Smooth muscle cell (in vitro differentiated cells): ENCODE measurements around the gene RD3L. TPM values are rescaled to one million over a fixed set of nuclear protein-coding genes. Genes with fewer than 3 reads are reported as not detected.
"Not testable (repeated sequence)": the region's sequence is repeated elsewhere in the genome, so short reads cannot be mapped to it uniquely, and the experiment has no call there.

Source experiments
- DNase-seq: peaks from one replicate; lab custom pipeline; 2025; ENCODE audit not compliant: unreplicated experiment; lab: John Stamatoyannopoulos, UW
- H2AFZ ChIP-seq: fragments of 200-600 bp; sonication (generic); 2 replicates; pipeline ENCODE4 v1.6.0; 2016; ENCODE audit warnings: antibody characterized with exemption, low read depth, mild to moderate bottlenecking
- H3F3A ChIP-seq: fragments of 200-600 bp; sonication (generic); 2 replicates; pipeline ENCODE4 v1.6.0; 2017; ENCODE audit warnings: antibody characterized with exemption, low read depth
- H3K27ac ChIP-seq: fragments of 200-600 bp; sonication (generic); 2 replicates; pipeline ENCODE4 v1.5.1; 2016; ENCODE audit warnings: low read depth, mild to moderate bottlenecking
- H3K27me3 ChIP-seq: fragments of 200-600 bp; sonication (generic); 2 replicates; pipeline ENCODE4 v1.6.1; 2016; ENCODE audit warnings: low read depth, mild to moderate bottlenecking
- H3K36me3 ChIP-seq: fragments of 200-600 bp; sonication (generic); 2 replicates; pipeline ENCODE4 v1.5.1; 2016; ENCODE audit warnings: low read depth
- H3K4me1 ChIP-seq: fragments of 200-600 bp; sonication (generic); 2 replicates; pipeline ENCODE4 v1.5.1; 2016; ENCODE audit warnings: low read depth
- H3K4me2 ChIP-seq: fragments of 200-600 bp; sonication (generic); 2 replicates; pipeline ENCODE4 v1.6.0; 2016; ENCODE audit warnings: mild to moderate bottlenecking
- H3K4me3 ChIP-seq: fragments of 200-600 bp; sonication (generic); 2 replicates; pipeline ENCODE4 v1.5.1; 2016; ENCODE audit warnings: mild to moderate bottlenecking
- H3K79me2 ChIP-seq: fragments of 200-600 bp; sonication (generic); 2 replicates; pipeline ENCODE4 v1.6.0; 2016; ENCODE audit warnings: low read depth, mild to moderate bottlenecking
- H3K9ac ChIP-seq: fragments of 200-600 bp; sonication (generic); 2 replicates; pipeline ENCODE4 v1.6.0; 2016; ENCODE audit warnings: low read depth
- H3K9me3 ChIP-seq: fragments of 200-600 bp; sonication (generic); replicated peaks from 2 replicates; pipeline ENCODE4 v1.5.1; 2016; ENCODE audit warnings: low read depth
- H4K20me1 ChIP-seq: fragments of 200-600 bp; sonication (generic); 2 replicates; pipeline ENCODE4 v1.6.0; 2016; ENCODE audit warnings: low read depth
- CTCF ChIP-seq: fragments of 200-600 bp; sonication (generic); IDR thresholded peaks from 2 replicates; pipeline ENCODE4 v1.5.1; 2017; ENCODE audit warnings: borderline replicate concordance, mild to moderate bottlenecking, antibody characterized with exemption; ENCODE audit not compliant: insufficient read depth, poor library complexity, severe bottlenecking
- WGBS: methylation state at CpG from one replicate; pipeline ENCODE4 v1.1.7; 2016; ENCODE audit warnings: low lambda C conversion rate; 5-methylcytosine and 5-hydroxymethylcytosine counted together
- polyA plus RNA-seq: library from polyadenylated mRNA; unstranded; fragments of >200 nt; fragmentation: Nextera tagmentation; extraction: Ambion mirVana; gene quantifications from 2 replicates; pipeline ENCODE4 v1.2.1, GENCODE V29; 2016
- total RNA-seq: library from RNA; depleted of rRNA; stranded (reverse); fragments of >200 nt; gene quantifications from 2 replicates; pipeline ENCODE4 v1.2.3, GENCODE V29; 2014

RD3L gene
- total and polyA plus RNA-seq, 2 experiments from 2014 or later = not detected

GRCh38 chr14:103980623-103981238, 38.4 kb upstream of the RD3L start:
- not testable (repeated sequence) for H3K36me3 ChIP-seq, H3F3A ChIP-seq, H3K9ac ChIP-seq, H3K79me2 ChIP-seq, H3K4me3 ChIP-seq, H3K9me3 ChIP-seq, H3K27ac ChIP-seq, H3K4me1 ChIP-seq, H4K20me1 ChIP-seq, H3K27me3 ChIP-seq, DNase-seq, H2AFZ ChIP-seq, H3K4me2 ChIP-seq
- WGBS = 45% methylated on average over 14 of the region's 14 CpGs
- TF ChIP-seq CTCF = peak; percentile 60

GRCh38 chr14:103974575-103974974, 32.2 kb upstream of the RD3L start:
- H3K27me3 ChIP-seq = no peaks in the 10 kb centered on the region
- H3K4me2 ChIP-seq = no peak overlapping the region
- H3K79me2 ChIP-seq = no peaks in the 10 kb centered on the region
- no peak overlapping the region for H2AFZ ChIP-seq
- no peaks in the 10 kb centered on the region for H3K9me3 ChIP-seq
- H4K20me1 ChIP-seq = no peaks in the 10 kb centered on the region
- DNase-seq = no peak
- 89% methylated on average over 2 of the region's 2 CpGs for WGBS
- no peaks in the 10 kb centered on the region for H3K36me3 ChIP-seq
- no peak for TF ChIP-seq CTCF
- H3K4me1 ChIP-seq = no peaks in the 10 kb centered on the region
- no peak overlapping the region for H3K9ac ChIP-seq
- H3K4me3 ChIP-seq = no peak overlapping the region
- H3K27ac ChIP-seq = no peak overlapping the region
- H3F3A ChIP-seq = no peaks in the 10 kb centered on the region

- no peaks in the 10 kb centered on the region for H3K27me3 ChIP-seq
- TF ChIP-seq CTCF = no peak
- no peaks in the 10 kb centered on the region for H3K36me3 ChIP-seq
- no peak overlapping the region for H3K4me3 ChIP-seq
- H3K9ac ChIP-seq = no peak overlapping the region
- H4K20me1 ChIP-seq = no peaks in the 10 kb centered on the region
- DNase-seq = no peak
- H3K9me3 ChIP-seq = no peaks in the 10 kb centered on the region
- no peaks in the 10 kb centered on the region for H3K4me1 ChIP-seq
- no peaks in the 10 kb centered on the region for H3K79me2 ChIP-seq
- H3K4me2 ChIP-seq = no peak overlapping the region
- H3K27ac ChIP-seq = no peak overlapping the region
- WGBS = 76% methylated on average over 4 of the region's 4 CpGs
- no peak overlapping the region for H2AFZ ChIP-seq
- no peaks in the 10 kb centered on the region for H3F3A ChIP-seq
Observed at GRCh38 chr14:103973354-103973753, 31.0 kb upstream of the RD3L start.

DNA sequence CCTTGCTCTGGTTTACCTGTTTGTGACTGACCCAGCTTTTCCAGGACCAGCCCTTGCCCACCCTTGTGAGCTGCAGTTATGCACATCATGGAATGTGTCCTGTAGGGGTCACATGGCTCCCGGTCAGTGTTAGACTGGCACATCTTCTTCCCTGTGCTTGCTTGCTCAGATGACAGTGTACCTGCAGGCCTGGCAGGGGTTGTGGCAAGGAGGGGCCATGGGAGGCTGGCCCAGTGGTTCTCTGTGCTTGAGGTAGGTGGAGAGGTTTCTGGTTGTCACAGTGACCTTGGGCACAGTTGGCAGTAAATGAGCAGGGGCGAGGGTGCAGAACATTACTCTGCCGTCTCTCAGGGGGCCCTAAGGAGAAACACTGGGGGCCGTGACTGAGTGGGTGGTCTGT, 27.6 kb upstream of the RD3L start:
- no peak for DNase-seq
- no peaks in the 10 kb centered on the region for H3K4me1 ChIP-seq
- H3K79me2 ChIP-seq = no peaks in the 10 kb centered on the region
- no peaks in the 10 kb centered on the region for H3K36me3 ChIP-seq
- no peak overlapping the region for H2AFZ ChIP-seq
- no peak overlapping the region for H3K27ac ChIP-seq
- H3F3A ChIP-seq = no peaks in the 10 kb centered on the region
- H3K27me3 ChIP-seq = peaks cover 7% of the 10 kb centered on the region
- H3K4me3 ChIP-seq = no peak overlapping the region
- no peaks in the 10 kb centered on the region for H3K9me3 ChIP-seq
- no peaks in the 10 kb centered on the region for H4K20me1 ChIP-seq
- TF ChIP-seq CTCF = no peak
- H3K4me2 ChIP-seq = no peak overlapping the region
- 97% methylated on average over 4 of the region's 4 CpGs for WGBS
- H3K9ac ChIP-seq = no peak overlapping the region
